HG03103 (cell line): ENCODE data around the gene MAN1A1.

Experiments used
- ATAC-seq: cut with Tn5 transposase; IDR thresholded peaks from one replicate; pipeline ENCODE4 v1.9.1; 2021; ENCODE audit warnings: low read depth; ENCODE audit not compliant: unreplicated experiment

Gene MAN1A1

DNA sequence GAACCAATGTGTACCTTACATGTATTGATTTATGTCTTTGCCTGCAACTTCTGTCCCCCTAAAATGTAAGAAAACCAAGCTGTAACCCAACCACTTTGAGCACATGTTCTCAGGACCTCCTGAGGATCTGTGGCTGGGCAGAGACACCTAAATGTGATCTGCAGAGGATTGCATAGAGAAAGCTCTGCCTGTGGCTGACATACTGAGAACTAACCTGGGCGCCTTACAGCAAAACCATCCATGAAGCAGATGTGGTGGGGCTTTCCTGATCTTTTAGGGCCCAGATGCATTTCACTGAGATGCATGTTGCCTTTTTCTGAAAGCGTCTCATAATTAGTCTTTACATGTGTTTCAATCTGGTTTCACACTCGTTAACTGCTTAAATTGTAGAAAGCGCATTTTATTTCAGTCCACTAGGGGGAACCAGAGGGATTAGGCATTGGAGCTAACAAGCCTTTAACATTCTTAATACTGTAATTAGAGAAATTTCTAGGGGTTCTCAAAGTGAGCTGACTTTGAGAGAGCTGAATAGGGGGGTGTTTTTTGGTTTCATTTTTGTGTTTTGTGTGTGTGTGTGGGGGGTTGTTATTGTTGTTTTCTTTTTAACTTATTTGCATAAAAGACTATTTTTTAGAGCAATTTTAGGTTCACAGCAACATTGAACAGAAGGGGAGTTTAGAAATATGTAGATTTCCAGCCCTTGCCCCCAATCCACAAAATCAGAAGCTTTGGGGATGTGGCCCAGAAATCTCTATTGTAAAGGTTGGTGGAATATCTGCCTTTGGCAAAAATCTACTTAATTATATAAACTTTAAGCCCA, 220.2 kb downstream of the MAN1A1 start:
- ATAC-seq = peak; percentile 80

DNA sequence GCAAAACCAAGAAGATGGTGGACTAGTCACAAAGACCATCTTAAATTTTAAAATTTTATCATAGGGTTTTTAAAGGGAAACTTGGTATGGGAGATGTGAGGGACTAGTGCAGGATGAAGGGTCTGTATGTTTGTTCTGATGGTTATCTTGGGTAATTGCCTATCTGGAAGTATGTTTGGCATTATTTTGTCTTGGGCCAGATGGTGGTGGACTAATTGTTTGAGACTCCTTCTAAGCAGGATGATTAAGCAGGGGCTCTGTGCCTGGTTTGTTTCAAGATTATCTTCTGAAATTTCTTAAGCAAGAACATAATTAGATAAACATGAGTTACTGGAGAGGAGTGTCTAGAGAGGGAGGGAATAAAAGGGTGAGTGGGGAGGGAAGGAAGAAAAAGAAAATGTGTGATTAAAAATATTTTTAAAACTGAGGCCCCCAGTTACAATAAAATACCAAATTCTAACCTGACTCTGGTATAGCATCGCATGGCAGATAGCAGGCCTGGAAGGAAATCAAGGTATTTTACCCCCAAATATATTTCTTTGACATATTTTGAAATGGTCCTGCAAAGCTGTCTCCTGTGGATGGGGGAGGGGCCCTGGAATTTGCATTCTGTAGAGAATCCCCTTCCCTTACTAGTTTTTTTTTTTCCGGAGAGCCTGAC, 221.2 kb downstream of the MAN1A1 start:
- no peak for ATAC-seq

DNA sequence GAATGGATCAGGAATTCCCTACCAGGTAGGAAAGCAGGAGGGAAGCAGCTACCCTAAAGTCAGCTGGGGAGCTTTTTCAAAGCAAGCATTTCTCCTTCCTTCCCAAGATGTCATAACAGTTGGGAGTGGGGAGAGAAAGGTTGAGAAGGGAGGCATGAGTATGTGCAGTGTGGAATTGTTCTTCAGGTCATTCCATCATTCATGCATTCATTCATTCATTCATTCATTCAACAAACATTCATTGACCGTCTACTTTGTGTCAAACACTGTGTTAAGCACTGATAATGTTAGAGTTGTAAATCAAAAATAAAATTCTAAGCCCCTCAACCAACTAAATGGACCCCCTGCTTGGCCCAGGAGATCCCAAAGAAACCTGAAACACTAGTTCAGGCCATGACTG, 221.9 kb downstream of the MAN1A1 start:
- ATAC-seq = no peak
